ENCODE results near the gene ACVR1. TPM values are rescaled to one million over a fixed set of nuclear protein-coding genes. Genes with fewer than 3 reads are reported as not detected.

The ACVR1 gene
- total and polyA plus RNA-seq, 2 donors (not counting 3 experiments of a cell fraction or from before 2014, with no cell fraction given): 24.8 to 33.6 TPM

- Histone ChIP-seq H3K9me3 (replicated peaks; ENCODE audit: control insufficient read depth, insufficient read depth, low read length) (no peaks in the 10 kb centered on the region), H3K4me2 (ENCODE audit: insufficient read depth, low read length) (no peak overlapping the region), H3K9me1 (replicated peaks; ENCODE audit: control insufficient read depth, extremely low read depth, insufficient read depth, low read length) (no peaks in the 10 kb centered on the region), H3K4me3 (replicated peaks in 1 of 3; ENCODE audit: insufficient read depth in 1 of 3, low read depth in 1 of 3, low read length in 3 of 3) (no peak overlapping the region), H3K27ac (ENCODE audit: insufficient read depth, low read depth, low read length) (no peak overlapping the region), H3K9ac (replicated peaks; ENCODE audit: extremely low read depth, insufficient read depth, low read length) (no peak overlapping the region), H3K4me1 (ENCODE audit: control insufficient read depth, extremely low read depth, insufficient read depth, low read length) (peaks cover 10% of the 10 kb centered on the region), H3K27me3 (ENCODE audit: control insufficient read depth in 2 of 2, insufficient read depth in 2 of 2, low read length in 2 of 2) (no peaks in the 10 kb centered on the region), H2AFZ (ENCODE audit: low read depth, low read length) (no peak overlapping the region), H3K79me2 (ENCODE audit: control insufficient read depth, insufficient read depth, low read length) (no peaks in the 10 kb centered on the region), H4K20me1 (replicated peaks; ENCODE audit: control insufficient read depth, extremely low read depth, insufficient read depth, low read length) (peaks cover 3% of the 10 kb centered on the region), H3K36me3 (ENCODE audit: control insufficient read depth in 2 of 2, extremely low read depth in 1 of 2, insufficient read depth in 2 of 2, low read length in 2 of 2) (peaks cover 6 to 12% of the 10 kb centered on the region in 2 experiments)
- intact Hi-C loops (cut with micrococcal nuclease): loop anchor here (10.0 kb wide), 1 partner anchor 675 kb away; the partner anchor contains the start of genes CCDC148 and PKP4
- POLR2A ChIA-PET: no interaction called here
- no peak for DNase-seq (ENCODE audit: low read depth, low spot score)
- dilution Hi-C loops (cut with MboI; ENCODE audit: extremely low pct_ligation_motif_present, low sequenced_read_pairs): loop anchor here (25.0 kb wide), 1 partner anchor 233 kb away; no protein-coding TSS in a partner anchor
- TF ChIP-seq MYC (IDR thresholded peaks at IDR 0.05; ENCODE audit: low read depth, low read length): no peak
- TF ChIP-seq, protein P1, sequence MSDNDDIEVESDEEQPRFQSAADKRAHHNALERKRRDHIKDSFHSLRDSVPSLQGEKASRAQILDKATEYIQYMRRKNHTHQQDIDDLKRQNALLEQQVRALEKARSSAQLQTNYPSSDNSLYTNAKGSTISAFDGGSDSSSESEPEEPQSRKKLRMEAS (IDR thresholded peaks at IDR 0.05; ENCODE audit: insufficient read depth, insufficient read length): no peak
- no peak for TF ChIP-seq GATA2 (IDR thresholded peaks at IDR 0.05; ENCODE audit: insufficient read depth, insufficient read length, low read depth, low read length)
- no peak for TF ChIP-seq FOS (IDR thresholded peaks at IDR 0.05; ENCODE audit: borderline replicate concordance, insufficient read depth, low read length)
- TF ChIP-seq EZH2 (IDR thresholded peaks at IDR 0.05; ENCODE audit: borderline replicate concordance, low read depth, low read length, severe bottlenecking): no peak
- no peak for TF ChIP-seq POLR2A (IDR thresholded peaks at IDR 0.05; ENCODE audit: low read depth, low read length)
- TF ChIP-seq, protein P2, sequence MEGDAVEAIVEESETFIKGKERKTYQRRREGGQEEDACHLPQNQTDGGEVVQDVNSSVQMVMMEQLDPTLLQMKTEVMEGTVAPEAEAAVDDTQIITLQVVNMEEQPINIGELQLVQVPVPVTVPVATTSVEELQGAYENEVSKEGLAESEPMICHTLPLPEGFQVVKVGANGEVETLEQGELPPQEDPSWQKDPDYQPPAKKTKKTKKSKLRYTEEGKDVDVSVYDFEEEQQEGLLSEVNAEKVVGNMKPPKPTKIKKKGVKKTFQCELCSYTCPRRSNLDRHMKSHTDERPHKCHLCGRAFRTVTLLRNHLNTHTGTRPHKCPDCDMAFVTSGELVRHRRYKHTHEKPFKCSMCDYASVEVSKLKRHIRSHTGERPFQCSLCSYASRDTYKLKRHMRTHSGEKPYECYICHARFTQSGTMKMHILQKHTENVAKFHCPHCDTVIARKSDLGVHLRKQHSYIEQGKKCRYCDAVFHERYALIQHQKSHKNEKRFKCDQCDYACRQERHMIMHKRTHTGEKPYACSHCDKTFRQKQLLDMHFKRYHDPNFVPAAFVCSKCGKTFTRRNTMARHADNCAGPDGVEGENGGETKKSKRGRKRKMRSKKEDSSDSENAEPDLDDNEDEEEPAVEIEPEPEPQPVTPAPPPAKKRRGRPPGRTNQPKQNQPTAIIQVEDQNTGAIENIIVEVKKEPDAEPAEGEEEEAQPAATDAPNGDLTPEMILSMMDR (IDR thresholded peaks at IDR 0.05; ENCODE audit: extremely low read depth in 1 of 2, insufficient read depth in 1 of 2, low read depth in 1 of 2, low read length in 2 of 2): no peak
- FAIRE-seq: no peak
- CTCF ChIA-PET: interaction anchor here (0.9 to 3.5 kb wide), 6 partner anchors 85 to 287 kb away, joined by 3 to 18 read pairs (median 4); partner anchors contain the start of gene ACVR1
- BruUV-seq (replicated peaks): no TSS peak
Measured at GRCh38 chr2:157779794-157780193, 96.3 kb downstream of the ACVR1 start.

Data from endothelial cell of umbilical vein (primary cell).